GM19438 (cell line): ENCODE data around the gene SF3A2.
"Not testable (repeated sequence)": the region's sequence is repeated elsewhere in the genome, so short reads cannot be mapped to it uniquely, and the experiment has no call there.

ENCODE experiments used
- ATAC-seq: cut with Tn5 transposase; IDR thresholded peaks from one replicate; pipeline ENCODE4 v1.9.1; 2021; ENCODE audit warnings: low read depth; ENCODE audit not compliant: unreplicated experiment

SF3A2 gene

GRCh38 chr19:2236314-2237050 is at the start of gene SF3A2, which contains the start of gene PLEKHJ1:
Gene SF3A2 (plus strand): TSS chr19:2236824. CDS start chr19:2243419, 6,595 bp downstream.
Gene PLEKHJ1 (minus strand): TSS chr19:2236329. CDS start chr19:2236248, 81 bp downstream.
- peak; percentile 63 for ATAC-seq

GRCh38 chr19:2187159-2187558 is 49.5 kb upstream of the SF3A2 start:
- ATAC-seq: no peak

- ATAC-seq: no peak
Measured at GRCh38 chr19:2188708-2189385, 47.8 kb upstream of the SF3A2 start.

GRCh38 chr19:2189880-2190279 is 46.7 kb upstream of the SF3A2 start:
- ATAC-seq: no peak

GRCh38 chr19:2190848-2191455 is 45.7 kb upstream of the SF3A2 start:
- no peak for ATAC-seq

GRCh38 chr19:2191456-2192310 is 44.9 kb upstream of the SF3A2 start:
- ATAC-seq: no peak

- no peak for ATAC-seq
Measured at GRCh38 chr19:2192862-2193261, 43.8 kb upstream of the SF3A2 start.

GRCh38 chr19:2193807-2194206 is 42.8 kb upstream of the SF3A2 start:
- no peak for ATAC-seq

GRCh38 chr19:2194513-2195078 is 42.0 kb upstream of the SF3A2 start:
- ATAC-seq: no peak

GRCh38 chr19:2195361-2195760 is 41.3 kb upstream of the SF3A2 start:
- no peak for ATAC-seq

GRCh38 chr19:2195914-2196313 is 40.7 kb upstream of the SF3A2 start:
- ATAC-seq: no peak

GRCh38 chr19:2197270-2197669 is 39.4 kb upstream of the SF3A2 start:
- ATAC-seq: no peak

GRCh38 chr19:2198317-2198716 is 38.3 kb upstream of the SF3A2 start:
- no peak for ATAC-seq

GRCh38 chr19:2199215-2199614 is 37.4 kb upstream of the SF3A2 start:
- ATAC-seq: no peak

- no peak for ATAC-seq
Measured at GRCh38 chr19:2199861-2200623, 36.6 kb upstream of the SF3A2 start.

- ATAC-seq: not testable (repeated sequence)
Measured at GRCh38 chr19:2200624-2201294, 35.9 kb upstream of the SF3A2 start.

- no peak for ATAC-seq
Measured at GRCh38 chr19:2201473-2202148, 35.0 kb upstream of the SF3A2 start.

GRCh38 chr19:2202366-2202765 is 34.3 kb upstream of the SF3A2 start:
- ATAC-seq: no peak

- ATAC-seq: no peak
Measured at GRCh38 chr19:2207008-2207407, 29.6 kb upstream of the SF3A2 start.
